Duodenal mucosa (tissue), 2 donors: ENCODE data around the gene CD300LB.

Source experiments
- H3K27ac ChIP-seq: one replicate; pipeline ENCODE4 v1.7.0; 2013; ENCODE audit warnings: low read depth, low read length
- H3K27me3 ChIP-seq, 2 donors: one replicate each; pipeline ENCODE4 v1.7.0; 2013; ENCODE audit warnings: low read length in 2 of 2, control low read depth in 1 of 2; ENCODE audit not compliant: insufficient read depth in 2 of 2, control insufficient read depth in 1 of 2
- H3K36me3 ChIP-seq, 2 donors: one replicate each; pipeline ENCODE4 v1.7.0; 2013; ENCODE audit warnings: low read length in 2 of 2, control low read depth in 1 of 2; ENCODE audit not compliant: insufficient read depth in 2 of 2, control insufficient read depth in 1 of 2
- H3K4me1 ChIP-seq, 2 donors: one replicate each; pipeline ENCODE4 v1.7.0; 2013; ENCODE audit warnings: low read length in 2 of 2, control low read depth in 1 of 2; ENCODE audit not compliant: insufficient read depth in 2 of 2, control insufficient read depth in 1 of 2
- H3K4me3 ChIP-seq, 2 donors: one replicate each; pipeline ENCODE4 v1.7.0; 2013; ENCODE audit warnings: low read length in 2 of 2, low read depth in 1 of 2
- H3K9ac ChIP-seq, 2 donors: one replicate each; pipeline ENCODE4 v1.7.0; 2013; ENCODE audit warnings: low read length in 2 of 2, low read depth in 1 of 2
- H3K9me3 ChIP-seq, 2 donors: one replicate each; pipeline ENCODE4 v1.7.0; 2013; ENCODE audit warnings: low read length in 2 of 2, control low read depth in 1 of 2; ENCODE audit not compliant: control insufficient read depth in 1 of 2

CD300LB gene

GRCh38 chr17:74480290-74480689 is 51.0 kb downstream of the CD300LB start:
- Histone ChIP-seq H3K4me1 (peaks cover 4 to 13% of the 10 kb centered on the region in 2 donors), H3K27me3 (no peaks in the 10 kb centered on the region), H3K9ac (no peak overlapping the region)

GRCh38 chr17:74478420-74479100 is 52.7 kb downstream of the CD300LB start:
- Histone ChIP-seq H3K9me3 (peaks cover 7 to 8% of the 10 kb centered on the region in 2 donors), H3K4me1 (peaks cover 4 to 13% of the 10 kb centered on the region in 2 donors), H3K4me3 (no peak overlapping the region), H3K9ac (no peak overlapping the region), H3K27me3 (no peaks in the 10 kb centered on the region), H3K36me3 (peaks cover 5 to 7% of the 10 kb centered on the region in 2 donors), H3K27ac (no peak overlapping the region)

More at GRCh38 chr17:74480290-74480689, 51.0 kb downstream of the CD300LB start:
- Histone ChIP-seq H3K27ac (no peak overlapping the region), H3K9me3 (peaks cover 6 to 7% of the 10 kb centered on the region in 2 donors), H3K36me3 (peaks cover 3 to 4% of the 10 kb centered on the region in 2 donors), H3K4me3 (no peak overlapping the region)

- Histone ChIP-seq H3K9ac (no peak overlapping the region), H3K27ac (no peak overlapping the region), H3K27me3 (no peaks in the 10 kb centered on the region), H3K36me3 (peaks cover 5 to 7% of the 10 kb centered on the region in 2 donors), H3K9me3 (peaks cover 7 to 8% of the 10 kb centered on the region in 2 donors), H3K4me1 (peaks cover 4 to 13% of the 10 kb centered on the region in 2 donors), H3K4me3 (no peak overlapping the region)
Measured at GRCh38 chr17:74477411-74477810, 53.9 kb downstream of the CD300LB start.

- H3K9me3 ChIP-seq = peaks cover 7 to 8% of the 10 kb centered on the region in 2 donors
- no peak overlapping the region for H3K27ac ChIP-seq
- H3K4me3 ChIP-seq = no peak overlapping the region
- peaks cover 4 to 13% of the 10 kb centered on the region in 2 donors for H3K4me1 ChIP-seq
- H3K9ac ChIP-seq = no peak overlapping the region
- no peaks in the 10 kb centered on the region for H3K27me3 ChIP-seq
- H3K36me3 ChIP-seq = peaks cover 5 to 7% of the 10 kb centered on the region in 2 donors
Measured at GRCh38 chr17:74475189-74475588, 56.1 kb downstream of the CD300LB start.

GRCh38 chr17:74474043-74474792 is 57.1 kb downstream of the CD300LB start:
- Histone ChIP-seq H3K4me1 (peaks cover 4 to 6% of the 10 kb centered on the region in 2 donors), H3K36me3 (peaks cover 5 to 7% of the 10 kb centered on the region in 2 donors), H3K4me3 (no peak overlapping the region), H3K27me3 (no peaks in the 10 kb centered on the region), H3K27ac (no peak overlapping the region), H3K9ac (no peak overlapping the region), H3K9me3 (peaks cover 7 to 8% of the 10 kb centered on the region in 2 donors)

- Histone ChIP-seq H3K9ac (no peak overlapping the region), H3K4me1 (no peaks in the 10 kb centered on the region), H3K36me3 (peaks cover 5 to 7% of the 10 kb centered on the region in 2 donors), H3K27ac (no peak overlapping the region), H3K27me3 (no peaks in the 10 kb centered on the region), H3K4me3 (no peak overlapping the region), H3K9me3 (peaks cover 7 to 8% of the 10 kb centered on the region in 2 donors)
Measured at GRCh38 chr17:74473294-74473693, 58.0 kb downstream of the CD300LB start.

GRCh38 chr17:74472890-74473289 is 58.4 kb downstream of the CD300LB start:
- Histone ChIP-seq H3K36me3 (peaks cover 5 to 7% of the 10 kb centered on the region in 2 donors), H3K9ac (no peak overlapping the region), H3K27me3 (no peaks in the 10 kb centered on the region), H3K27ac (no peak overlapping the region), H3K4me3 (no peak overlapping the region), H3K4me1 (no peaks in the 10 kb centered on the region), H3K9me3 (peaks cover 7 to 8% of the 10 kb centered on the region in 2 donors)

- peaks cover 0 to 5% of the 10 kb centered on the region in 2 donors for H3K27me3 ChIP-seq
Measured at GRCh38 chr17:74471341-74471740, 59.9 kb downstream of the CD300LB start.

More at GRCh38 chr17:74471341-74471740, 59.9 kb downstream of the CD300LB start:
- peaks cover 7 to 8% of the 10 kb centered on the region in 2 donors for H3K9me3 ChIP-seq
- no peak overlapping the region for H3K9ac ChIP-seq
- H3K27ac ChIP-seq = no peak overlapping the region
- H3K4me1 ChIP-seq = peaks cover 0 to 5% of the 10 kb centered on the region in 2 donors
- H3K4me3 ChIP-seq = no peak overlapping the region
- H3K36me3 ChIP-seq = peaks cover 5 to 7% of the 10 kb centered on the region in 2 donors
